Liver (tissue), 3 donors: Measurements from ENCODE around the gene MRPL50.

Experiments
- ATF3 ChIP-seq: IDR thresholded peaks from 2 replicates; pipeline ENCODE4 v1.6.1; 2016; ENCODE audit warnings: antibody characterized with exemption
- CTCF ChIP-seq: fragments of 150-350 bp; IDR thresholded peaks from 2 replicates; pipeline ENCODE4 v1.5.1; 2017; ENCODE audit warnings: improper control_type of control experiment, low read depth, low read length; ENCODE audit not compliant: missing input control
- MAX ChIP-seq: IDR thresholded peaks from 2 replicates; pipeline ENCODE4 v1.6.1; 2016; ENCODE audit warnings: antibody characterized with exemption
- RAD21 ChIP-seq, 2 donors: IDR thresholded peaks; 2 replicates each; pipeline ENCODE4 v1.6.1; 2016; ENCODE audit warnings: antibody characterized with exemption in 2 of 2, mild to moderate bottlenecking in 2 of 2
- RXRA ChIP-seq, 2 donors: IDR thresholded peaks; 2 replicates each; pipeline ENCODE4 v1.6.1; 2017 to 2018; ENCODE audit warnings: antibody characterized with exemption in 2 of 2, mild to moderate bottlenecking in 1 of 2
- YY1 ChIP-seq: IDR thresholded peaks from 2 replicates; pipeline ENCODE4 v1.6.1; 2016; ENCODE audit warnings: antibody characterized with exemption, mild to moderate bottlenecking
- donor health status: healthy.
- donor health status: healthy.

GRCh38 chr9:101443364-101443771 lies 45.0 kb upstream of the MRPL50 start:
- TF ChIP-seq CTCF (no peak), YY1 (peak; percentile 95), ATF3 (no peak), MAX (peak; percentile 72), RXRA (IDR thresholded peaks at IDR 0.05) (peak; percentile 98), RAD21 (IDR thresholded peaks at IDR 0.05) (peak; percentile 22 to 34)
